LNCAP (cell line): Measurements from ENCODE around the gene UNC13B.

ENCODE experiments used
- TF ChIP-seq, protein P1 (sequence below): fragments of 450-650 bp; IDR thresholded peaks from 2 replicates; pipeline ENCODE4 v1.5.1; 2017; ENCODE audit warnings: mild to moderate bottlenecking

The UNC13B gene

DNA sequence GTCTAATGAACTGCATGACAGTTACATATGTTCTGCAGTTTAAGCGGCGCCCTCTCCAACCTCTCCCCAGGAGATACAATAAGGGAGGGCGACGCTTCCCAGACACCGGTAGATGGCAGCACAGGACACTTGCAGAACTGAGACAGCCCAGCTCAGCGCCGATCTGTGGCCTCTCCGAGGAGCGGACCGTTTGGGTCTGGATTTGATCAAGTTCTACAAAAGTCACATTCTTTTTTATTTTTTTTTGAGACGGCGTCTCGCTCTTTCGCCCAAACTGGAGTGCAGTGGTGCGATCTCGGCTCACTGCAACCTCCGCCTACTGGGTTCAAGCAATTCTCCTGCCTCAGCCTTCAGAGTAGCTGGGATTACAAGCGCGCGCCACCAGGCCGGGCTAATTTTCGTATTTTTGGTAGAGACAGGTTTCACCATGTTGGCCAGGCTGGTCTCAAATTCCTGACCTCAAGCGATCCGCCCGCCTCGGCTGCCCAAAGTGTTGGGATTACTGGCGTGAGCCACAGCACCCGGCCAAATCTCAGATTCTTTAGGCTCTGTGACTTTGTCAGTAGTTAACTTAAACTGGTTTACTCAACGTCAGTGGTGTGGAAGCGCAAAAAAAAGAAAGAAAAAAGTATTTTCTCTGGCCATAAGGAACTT, 44.8 kb upstream of the UNC13B start:
- TF ChIP-seq, protein P1, sequence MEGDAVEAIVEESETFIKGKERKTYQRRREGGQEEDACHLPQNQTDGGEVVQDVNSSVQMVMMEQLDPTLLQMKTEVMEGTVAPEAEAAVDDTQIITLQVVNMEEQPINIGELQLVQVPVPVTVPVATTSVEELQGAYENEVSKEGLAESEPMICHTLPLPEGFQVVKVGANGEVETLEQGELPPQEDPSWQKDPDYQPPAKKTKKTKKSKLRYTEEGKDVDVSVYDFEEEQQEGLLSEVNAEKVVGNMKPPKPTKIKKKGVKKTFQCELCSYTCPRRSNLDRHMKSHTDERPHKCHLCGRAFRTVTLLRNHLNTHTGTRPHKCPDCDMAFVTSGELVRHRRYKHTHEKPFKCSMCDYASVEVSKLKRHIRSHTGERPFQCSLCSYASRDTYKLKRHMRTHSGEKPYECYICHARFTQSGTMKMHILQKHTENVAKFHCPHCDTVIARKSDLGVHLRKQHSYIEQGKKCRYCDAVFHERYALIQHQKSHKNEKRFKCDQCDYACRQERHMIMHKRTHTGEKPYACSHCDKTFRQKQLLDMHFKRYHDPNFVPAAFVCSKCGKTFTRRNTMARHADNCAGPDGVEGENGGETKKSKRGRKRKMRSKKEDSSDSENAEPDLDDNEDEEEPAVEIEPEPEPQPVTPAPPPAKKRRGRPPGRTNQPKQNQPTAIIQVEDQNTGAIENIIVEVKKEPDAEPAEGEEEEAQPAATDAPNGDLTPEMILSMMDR, result peak; percentile 95

DNA sequence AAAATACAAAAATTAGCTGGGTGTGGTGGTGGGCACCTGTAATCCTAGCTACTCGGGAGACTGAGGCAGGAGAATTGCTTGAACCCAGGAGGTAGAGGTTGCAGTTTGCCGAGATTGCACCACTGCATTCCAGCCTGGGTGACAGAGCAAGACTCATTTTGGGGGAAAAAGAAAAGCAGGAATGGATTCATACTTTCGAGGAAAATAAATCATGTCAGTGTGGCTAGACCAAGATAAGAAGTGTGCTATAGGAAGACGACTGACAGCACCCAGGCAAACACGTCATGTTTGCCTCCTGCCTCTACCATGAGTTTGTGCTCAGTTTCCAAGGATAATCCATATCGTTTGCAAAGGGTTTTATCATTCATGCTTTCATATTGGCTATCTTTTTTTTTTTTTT, 26.9 kb upstream of the UNC13B start:
- TF ChIP-seq, protein P1, result no peak

DNA sequence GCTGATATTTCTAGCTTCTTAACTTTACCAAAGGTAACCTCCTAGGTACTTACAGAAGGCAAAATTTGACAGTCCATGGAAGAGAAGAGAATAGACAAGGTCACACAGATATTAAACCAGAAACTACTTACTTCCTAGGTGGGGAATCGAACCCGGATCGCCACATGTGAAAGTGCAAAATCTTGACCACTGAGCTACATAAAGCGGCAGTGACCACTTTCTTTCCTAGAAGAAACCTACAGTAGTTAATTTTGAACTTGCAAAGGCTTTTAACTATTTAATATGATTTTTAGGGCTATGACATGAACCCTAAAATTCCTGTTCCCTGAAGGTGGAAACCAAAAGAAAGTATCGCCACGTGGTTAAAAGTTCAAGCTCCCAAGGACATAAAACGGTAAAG, 25.8 kb upstream of the UNC13B start:
- TF ChIP-seq, protein P1, result no peak

DNA sequence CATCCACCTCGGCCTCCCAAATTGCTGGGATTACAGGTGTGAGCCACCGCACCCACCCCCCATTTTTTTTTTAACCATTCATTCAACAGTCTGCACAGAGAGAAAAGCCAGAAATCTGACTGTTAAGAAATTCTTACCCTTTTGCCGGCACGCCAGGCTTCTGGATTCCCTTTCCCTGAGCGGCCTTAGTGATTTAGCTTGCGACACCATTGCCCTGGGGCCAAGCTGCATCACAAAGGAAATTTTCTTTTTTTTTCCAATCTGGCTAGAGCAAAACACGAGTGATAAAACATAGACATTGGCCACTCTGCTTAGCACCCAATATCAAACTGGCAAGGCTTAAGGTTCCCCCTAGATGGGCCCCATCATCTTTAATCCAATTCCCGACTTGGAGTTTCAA, 24.9 kb upstream of the UNC13B start:
- TF ChIP-seq, protein P1, result no peak

DNA sequence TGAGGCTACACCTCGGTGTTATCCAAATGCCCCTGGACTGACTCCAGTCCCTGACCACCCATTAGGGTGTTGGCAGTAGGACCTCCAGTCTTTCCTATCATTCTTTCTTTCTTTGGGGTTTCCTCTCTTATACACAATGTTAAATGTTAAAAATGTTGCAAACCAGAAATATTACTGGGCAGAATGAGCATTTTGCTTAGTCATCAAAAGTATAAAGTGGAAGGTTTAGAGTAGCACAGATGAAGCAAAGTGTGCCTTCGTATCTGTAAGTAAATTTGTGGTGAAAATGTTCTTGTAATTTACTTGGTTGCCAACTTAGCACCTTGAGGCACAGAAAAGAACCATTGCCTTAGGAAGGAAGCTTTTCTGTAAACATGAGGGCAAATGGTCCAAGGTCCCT, 21.7 kb upstream of the UNC13B start:
- TF ChIP-seq, protein P1, result no peak

DNA sequence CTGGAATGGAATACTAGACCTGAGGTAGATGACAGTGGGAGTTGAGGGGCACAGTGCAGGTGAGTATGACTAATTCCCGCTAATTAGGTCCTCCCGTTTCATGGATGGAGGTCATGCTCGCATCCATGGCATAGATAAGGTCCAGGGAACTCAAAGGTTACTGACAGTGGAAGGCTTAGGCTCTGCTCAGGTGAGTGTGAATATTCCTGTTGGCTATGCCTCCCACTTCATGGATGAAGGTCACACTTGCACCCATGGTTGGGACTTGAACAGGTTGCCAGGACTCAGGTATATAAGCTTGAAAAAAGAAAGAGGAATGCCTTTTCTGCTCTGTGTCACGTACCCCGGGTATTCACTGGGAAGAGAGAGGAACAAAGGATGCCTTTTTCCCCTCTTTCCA, 19.8 kb upstream of the UNC13B start:
- TF ChIP-seq, protein P1, result no peak

DNA sequence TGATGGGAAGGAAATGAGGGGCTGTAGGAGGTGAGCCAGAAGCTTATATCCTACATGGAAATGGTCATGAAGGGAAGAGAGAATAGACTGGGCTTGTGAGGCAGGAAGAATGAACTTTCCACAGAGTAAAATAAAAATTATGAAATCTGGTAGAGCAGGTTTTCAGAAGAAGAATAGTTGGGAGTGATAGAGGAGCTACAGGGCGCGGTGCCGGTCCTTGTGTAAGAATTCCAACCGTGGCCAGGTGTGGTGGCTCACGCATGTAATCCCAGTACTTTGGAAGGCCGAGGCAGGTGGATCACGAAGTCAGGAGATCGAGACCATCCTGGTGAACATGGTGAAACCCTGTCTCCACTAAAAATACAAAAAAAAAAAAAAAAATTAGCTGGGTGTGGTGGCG, 8.9 kb upstream of the UNC13B start:
- TF ChIP-seq, protein P1, result no peak

DNA sequence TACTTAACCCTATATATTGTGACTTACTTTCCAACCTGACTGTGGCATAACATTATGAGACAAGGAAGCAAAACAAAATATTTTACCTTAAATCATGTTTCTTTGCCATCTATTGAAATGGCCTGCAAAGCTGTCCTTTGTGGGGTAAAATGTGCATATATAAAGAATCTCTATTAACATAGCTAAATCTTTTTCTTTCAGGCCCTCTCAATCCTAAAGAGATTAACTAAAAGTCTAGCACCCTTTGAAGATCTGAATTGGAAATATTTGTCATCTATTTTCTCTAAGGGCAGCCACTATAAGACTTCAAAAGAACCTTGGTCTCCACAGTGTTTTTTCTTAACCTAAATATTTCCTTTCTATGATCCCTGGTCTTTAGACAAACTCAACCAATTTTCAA, 5.0 kb upstream of the UNC13B start:
- TF ChIP-seq, protein P1, result no peak
